ENCODE data around the gene SYNDIG1. TPM values are rescaled to one million over a fixed set of nuclear protein-coding genes. Genes with fewer than 3 reads are reported as not detected.

The SYNDIG1 gene
- total RNA-seq, 1 experiment from 2014 or later, result not detected

- H3K4me1 ChIP-seq, result no peaks in the 10 kb centered on the region
- intact Hi-C loops (cut with micrococcal nuclease; ENCODE audit: unreplicated experiment), result no loop called here
- H3K4me3 ChIP-seq (ENCODE audit: low read depth, low read length), result no peak overlapping the region
- Mint-ChIP-seq H3K4me3 (ENCODE audit: unreplicated experiment) (no peak overlapping the region), H3K27me3 (ENCODE audit: insufficient read depth, unreplicated experiment) (peaks cover 16% of the 10 kb centered on the region), H3K9me3 (ENCODE audit: unreplicated experiment) (no peaks in the 10 kb centered on the region), H3K27ac (ENCODE audit: unreplicated experiment) (no peak overlapping the region), H3K4me1 (ENCODE audit: low read depth, unreplicated experiment) (no peaks in the 10 kb centered on the region), H3K36me3 (ENCODE audit: insufficient read depth, unreplicated experiment) (no peaks in the 10 kb centered on the region)
- no peak for TF ChIP-seq CTCF (IDR thresholded peaks at IDR 0.05; ENCODE audit: insufficient read depth in 1 of 2, low read depth in 1 of 2, low read length in 1 of 2, severe bottlenecking in 1 of 2, unreplicated experiment in 1 of 2)
- DNase-seq, result no peak
- H3K36me3 ChIP-seq (ENCODE audit: control insufficient read depth, insufficient read depth, low read length), result no peaks in the 10 kb centered on the region
- no peaks in the 10 kb centered on the region for H3K27me3 ChIP-seq (replicated peaks; ENCODE audit: control insufficient read depth, insufficient read depth, low read length)
- no peaks in the 10 kb centered on the region for H3K9me3 ChIP-seq
- ChIA-PET CTCF (no interaction called here), POLR2A (no interaction called here)
- BruUV-seq (replicated peaks), result no TSS peak
These were observed 66.7 kb downstream of the SYNDIG1 start for GRCh38 chr20:24535941-24536730.

- POLR2A ChIA-PET, result no interaction called here
- Histone ChIP-seq H3K36me3 (ENCODE audit: control insufficient read depth, insufficient read depth, low read length) (no peaks in the 10 kb centered on the region), H3K27me3 (replicated peaks; ENCODE audit: control insufficient read depth, insufficient read depth, low read length) (no peaks in the 10 kb centered on the region; the same call in 1 of the 2 replicates), H3K4me3 (ENCODE audit: low read depth, low read length) (no peak overlapping the region), H3K9me3 (no peaks in the 10 kb centered on the region), H3K4me1 (no peaks in the 10 kb centered on the region)
- no TSS peak for BruUV-seq (replicated peaks)
- Mint-ChIP-seq H3K4me1 (ENCODE audit: low read depth, unreplicated experiment) (no peaks in the 10 kb centered on the region), H3K36me3 (ENCODE audit: insufficient read depth, unreplicated experiment) (no peaks in the 10 kb centered on the region), H3K4me3 (ENCODE audit: unreplicated experiment) (no peak overlapping the region), H3K9me3 (ENCODE audit: unreplicated experiment) (no peaks in the 10 kb centered on the region), H3K27ac (ENCODE audit: unreplicated experiment) (no peak overlapping the region), H3K27me3 (ENCODE audit: insufficient read depth, unreplicated experiment) (peaks cover 22% of the 10 kb centered on the region)
- TF ChIP-seq CTCF (IDR thresholded peaks at IDR 0.05; ENCODE audit: insufficient read depth in 1 of 2, low read depth in 1 of 2, low read length in 1 of 2, severe bottlenecking in 1 of 2, unreplicated experiment in 1 of 2), result no peak
- no peak for DNase-seq
- CTCF ChIA-PET, result no interaction called here
- intact Hi-C loops (cut with micrococcal nuclease; ENCODE audit: unreplicated experiment), result no loop called here
These were observed 67.8 kb downstream of the SYNDIG1 start for GRCh38 chr20:24537210-24537609.

- CTCF ChIA-PET, result no interaction called here
- POLR2A ChIA-PET, result no interaction called here
- TF ChIP-seq CTCF (IDR thresholded peaks at IDR 0.05; ENCODE audit: insufficient read depth in 1 of 2, low read depth in 1 of 2, low read length in 1 of 2, severe bottlenecking in 1 of 2, unreplicated experiment in 1 of 2), result no peak
- Mint-ChIP-seq H3K4me1 (ENCODE audit: low read depth, unreplicated experiment) (no peaks in the 10 kb centered on the region), H3K27ac (ENCODE audit: unreplicated experiment) (no peak overlapping the region), H3K9me3 (ENCODE audit: unreplicated experiment) (no peaks in the 10 kb centered on the region), H3K4me3 (ENCODE audit: unreplicated experiment) (no peak overlapping the region), H3K27me3 (ENCODE audit: insufficient read depth, unreplicated experiment) (peaks cover 30% of the 10 kb centered on the region), H3K36me3 (ENCODE audit: insufficient read depth, unreplicated experiment) (no peaks in the 10 kb centered on the region)
- no TSS peak for BruUV-seq (replicated peaks)
- H3K27me3 ChIP-seq (replicated peaks; ENCODE audit: control insufficient read depth, insufficient read depth, low read length), result no peaks in the 10 kb centered on the region; the same call in 1 of the 2 replicates
- H3K36me3 ChIP-seq (ENCODE audit: control insufficient read depth, insufficient read depth, low read length), result no peaks in the 10 kb centered on the region
- H3K4me3 ChIP-seq (ENCODE audit: low read depth, low read length), result no peak overlapping the region
- H3K4me1 ChIP-seq, result no peaks in the 10 kb centered on the region
- no peak for DNase-seq
- peaks cover 5% of the 10 kb centered on the region; the same call in 1 of the 2 replicates for H3K9me3 ChIP-seq
- intact Hi-C loops (cut with micrococcal nuclease; ENCODE audit: unreplicated experiment), result no loop called here
These were observed 73.3 kb downstream of the SYNDIG1 start for GRCh38 chr20:24542721-24543120.
